Activated CD8-positive, alpha-beta memory T cell treated with anti-CD3 and anti-CD28 coated beads, Interleukin-2, amount 10 ng/mL, durations not matched to agents 7 days and 5 days (primary cell): ENCODE data around the gene MB. TPM values are rescaled to one million over a fixed set of nuclear protein-coding genes. Genes with fewer than 3 reads are reported as not detected.

Experiments used
- ATAC-seq: fragments of 150-1000 bp; cut with Tn5 transposase; one replicate; pipeline ENCODE4 v1.10.0; 2021; ENCODE audit warnings: moderate library complexity
- CTCF ChIA-PET: fragments of 350-600 bp; sonication (Branson Sonifier 250); formaldehyde crosslinking; loops from one replicate; lab custom pipeline; 2021; ENCODE audit warnings: antibody characterized with exemption; lab: Charles Lee
- DNase-seq: peaks from one replicate; pipeline ENCODE4 v3.0.0-alpha.2; 2020
- H3K27ac Mint-ChIP-seq: one replicate; pipeline ENCODE4 v1.8.0; 2021; ENCODE audit warnings: mild to moderate bottlenecking, mixed read lengths
- H3K27me3 Mint-ChIP-seq: one replicate; pipeline ENCODE4 v1.8.0; 2021; ENCODE audit warnings: mixed read lengths
- H3K36me3 Mint-ChIP-seq: one replicate; pipeline ENCODE4 v1.8.0; 2021; ENCODE audit warnings: mild to moderate bottlenecking, mixed read lengths
- H3K4me1 Mint-ChIP-seq: one replicate; pipeline ENCODE4 v1.8.0; 2021; ENCODE audit warnings: mixed read lengths
- H3K4me3 Mint-ChIP-seq: one replicate; pipeline ENCODE4 v1.8.0; 2021; ENCODE audit warnings: mild to moderate bottlenecking, moderate library complexity, mixed read lengths
- H3K9me3 Mint-ChIP-seq: one replicate; pipeline ENCODE4 v1.8.0; 2022; ENCODE audit warnings: low read depth, mixed read lengths
- total RNA-seq, 2 experiments: library from RNA; stranded (reverse); gene quantifications; one replicate each; pipeline ENCODE4 v1.2.3, GENCODE V29; 2021

Gene MB
- total RNA-seq, 2 experiments from 2014 or later, result 2.6 TPM; not detected in 1

DNA sequence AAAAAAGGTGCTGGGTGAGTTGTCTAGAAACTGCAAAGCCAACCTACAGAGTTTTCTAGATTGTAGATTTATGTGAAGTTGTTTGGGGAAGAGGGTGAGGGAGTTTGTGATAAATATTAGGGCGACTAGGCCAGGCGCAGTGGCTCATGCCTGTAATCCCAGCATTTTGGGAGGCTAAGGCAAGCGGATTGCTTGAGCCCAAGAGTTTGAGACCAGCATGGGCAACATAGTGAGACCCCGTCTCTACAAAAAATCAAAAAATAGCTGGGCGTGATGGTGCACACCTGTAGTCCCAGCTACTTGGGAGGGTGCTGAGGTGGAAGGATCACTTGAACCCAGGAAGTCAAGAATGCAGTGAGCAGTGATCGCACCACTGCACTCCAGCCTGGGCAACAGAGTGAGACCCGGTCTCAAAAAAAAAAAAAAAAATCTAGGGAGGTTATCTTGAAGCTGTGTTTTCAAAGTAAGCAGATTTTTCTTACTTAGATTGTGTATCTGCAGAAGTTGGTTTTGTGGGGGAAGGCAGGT lies 32.0 kb upstream of the MB start:
- DNase-seq (peak; percentile 43), ATAC-seq (peak; percentile 16)
- Mint-ChIP-seq H3K4me3 (peak overlapping the region; percentile 100), H3K9me3 (peaks cover 2% of the 10 kb centered on the region), H3K27ac (peak overlapping the region; percentile 100), H3K4me1 (peaks cover 44% of the 10 kb centered on the region), H3K36me3 (peaks cover 49% of the 10 kb centered on the region), H3K27me3 (no peaks in the 10 kb centered on the region)
- CTCF ChIA-PET, result interaction anchor here (0.8 to 3.9 kb wide), 6 partner anchors 9 to 590 kb away, joined by 3 to 32 read pairs (median 6); partner anchors contain the start of gene APOL2

DNA sequence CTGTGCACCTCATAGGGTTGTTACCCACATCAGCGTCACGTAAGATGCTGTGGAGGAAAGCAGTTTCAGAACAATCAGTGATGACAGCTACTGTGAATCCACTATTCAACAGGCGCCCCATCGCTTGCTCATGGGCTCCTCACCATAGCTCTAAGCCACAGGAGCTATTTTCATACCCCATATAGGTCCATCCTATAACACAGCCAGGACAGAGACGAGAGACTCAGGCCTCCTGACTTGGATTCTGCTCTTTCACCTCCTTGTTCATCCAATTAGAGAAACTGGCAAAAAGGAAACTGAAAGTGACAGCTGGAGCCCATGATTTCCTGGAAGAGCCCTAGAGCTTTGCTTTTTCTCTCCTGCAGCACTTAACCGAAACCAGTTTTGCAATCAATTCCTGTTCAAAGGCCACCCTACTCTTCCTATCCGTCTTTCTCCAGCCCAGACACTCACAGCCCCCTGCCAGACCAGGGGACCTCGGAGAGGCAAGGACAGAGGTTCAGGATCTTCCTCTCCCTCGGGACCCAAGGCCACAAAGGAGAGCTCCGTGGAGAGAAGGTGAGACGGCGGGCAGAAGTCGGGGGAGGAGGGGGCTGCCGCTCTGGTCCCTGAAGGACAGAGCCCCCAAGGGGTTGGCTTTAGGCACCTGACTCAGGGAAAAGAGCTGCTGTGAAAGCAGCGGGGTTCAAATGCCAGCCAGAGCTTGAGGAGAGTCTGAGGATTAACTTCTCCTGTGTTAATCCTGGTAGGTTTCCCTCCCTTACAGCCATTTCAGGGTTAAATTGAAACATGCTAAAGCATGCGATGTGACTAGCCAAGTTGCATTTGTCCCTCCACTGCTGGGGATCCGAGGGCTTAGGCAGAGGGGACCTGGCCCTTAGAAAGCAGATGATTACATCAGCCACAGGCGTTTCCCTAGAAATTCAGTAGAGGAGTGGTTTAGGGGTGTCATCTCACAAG lies 31.2 kb upstream of the MB start, which contains the start of gene APOL6:
APOL6 (plus strand) TSS at position 381 of the 960 bp plus-strand sequence. CDS start 7,980 bp downstream, outside the sequence.
- Mint-ChIP-seq H3K36me3 (peaks cover 42% of the 10 kb centered on the region), H3K9me3 (peaks cover 2% of the 10 kb centered on the region), H3K27me3 (no peaks in the 10 kb centered on the region), H3K4me1 (peaks cover 36% of the 10 kb centered on the region), H3K27ac (peak within 1 kb of the TSS; percentile 100), H3K4me3 (peak within 1 kb of the TSS; percentile 100)
- ATAC-seq (peak; percentile 80), DNase-seq (peak; percentile 85)
- CTCF ChIA-PET, result interaction anchor here (0.8 to 3.9 kb wide), 8 partner anchors 10 to 799 kb away, joined by 3 to 32 read pairs (median 6); partner anchors contain the start of gene APOL2

DNA sequence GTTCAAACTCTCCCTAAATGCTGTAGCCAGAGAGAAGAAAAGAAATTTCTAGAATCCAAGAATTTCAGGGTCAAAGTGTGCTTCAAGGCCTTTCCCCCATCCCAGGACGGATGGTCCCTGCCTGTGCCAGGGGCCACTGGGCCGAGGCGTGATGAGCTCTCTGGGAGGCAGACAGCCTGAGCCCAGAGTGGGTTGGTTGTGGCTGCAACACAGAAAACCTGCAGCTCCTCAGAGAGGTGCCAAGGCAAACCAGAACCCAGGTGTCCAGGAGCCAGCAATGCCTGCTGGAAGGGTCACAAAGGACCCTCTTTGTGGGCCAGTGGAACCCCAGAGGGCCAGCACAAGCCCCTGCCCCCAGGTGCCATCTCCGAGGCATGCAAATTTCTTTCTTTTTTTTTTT lies 28.5 kb upstream of the MB start:
- CTCF ChIA-PET, result interaction anchor here (0.6 to 1.7 kb wide), 2 partner anchors 49 to 420 kb away, joined by 3 to 4 read pairs; no protein-coding TSS in a partner anchor
- Mint-ChIP-seq H3K27ac (no peak overlapping the region), H3K9me3 (no peaks in the 10 kb centered on the region), H3K27me3 (no peaks in the 10 kb centered on the region), H3K4me3 (no peak overlapping the region), H3K36me3 (peaks cover 22% of the 10 kb centered on the region), H3K4me1 (peaks cover 19% of the 10 kb centered on the region)
- DNase-seq (peak; percentile 36), ATAC-seq (no peak)

DNA sequence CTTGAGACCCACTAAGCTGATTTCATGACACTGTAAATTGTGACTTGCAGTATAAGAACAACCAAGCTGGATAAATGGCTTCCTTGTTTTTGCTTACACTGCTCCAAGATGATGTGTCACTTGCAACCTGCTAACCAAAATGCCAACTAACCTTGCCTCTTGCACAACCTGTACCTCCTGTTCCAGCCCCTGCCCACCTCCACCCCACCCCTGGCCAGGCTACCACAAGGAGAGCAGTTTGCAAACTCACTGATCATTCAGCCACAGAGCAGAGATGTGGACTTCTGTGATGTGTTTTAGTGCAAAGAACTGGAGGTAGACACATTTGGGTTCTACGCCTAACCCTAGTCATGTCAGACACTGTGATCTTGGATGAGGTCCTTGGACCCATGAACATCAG lies 26.9 kb upstream of the MB start:
- H3K4me3 Mint-ChIP-seq, result no peak overlapping the region
- ATAC-seq, result no peak
- H3K36me3 Mint-ChIP-seq, result peaks cover 5% of the 10 kb centered on the region
- H3K4me1 Mint-ChIP-seq, result peaks cover 12% of the 10 kb centered on the region
- H3K9me3 Mint-ChIP-seq, result no peaks in the 10 kb centered on the region
- peak; percentile 34 for DNase-seq
- H3K27me3 Mint-ChIP-seq, result no peaks in the 10 kb centered on the region
- H3K27ac Mint-ChIP-seq, result no peak overlapping the region
- CTCF ChIA-PET, result interaction anchor here (1.0 kb wide), 1 partner anchor 13 kb away, joined by 3 read pairs; no protein-coding TSS in a partner anchor

GRCh38 chr22:35642305-35642741 lies 25.2 kb upstream of the MB start:
- ATAC-seq, result no peak
- Mint-ChIP-seq H3K36me3 (no peaks in the 10 kb centered on the region), H3K4me1 (peaks cover 10% of the 10 kb centered on the region), H3K9me3 (no peaks in the 10 kb centered on the region), H3K4me3 (no peak overlapping the region), H3K27ac (no peak overlapping the region), H3K27me3 (no peaks in the 10 kb centered on the region)
- CTCF ChIA-PET, result interaction anchor here (1.0 kb wide), 1 partner anchor 11 kb away, joined by 3 read pairs; no protein-coding TSS in a partner anchor
- DNase-seq, result peak; percentile 21

GRCh38 chr22:35641494-35642120 lies 24.5 kb upstream of the MB start:
- DNase-seq, result peak; percentile 35
- CTCF ChIA-PET, result no interaction called here
- no peak overlapping the region for H3K4me3 Mint-ChIP-seq
- H3K4me1 Mint-ChIP-seq, result peaks cover 4% of the 10 kb centered on the region
- no peaks in the 10 kb centered on the region for H3K36me3 Mint-ChIP-seq
- no peaks in the 10 kb centered on the region for H3K27me3 Mint-ChIP-seq
- H3K27ac Mint-ChIP-seq, result no peak overlapping the region
- no peaks in the 10 kb centered on the region for H3K9me3 Mint-ChIP-seq
- ATAC-seq, result no peak

DNA sequence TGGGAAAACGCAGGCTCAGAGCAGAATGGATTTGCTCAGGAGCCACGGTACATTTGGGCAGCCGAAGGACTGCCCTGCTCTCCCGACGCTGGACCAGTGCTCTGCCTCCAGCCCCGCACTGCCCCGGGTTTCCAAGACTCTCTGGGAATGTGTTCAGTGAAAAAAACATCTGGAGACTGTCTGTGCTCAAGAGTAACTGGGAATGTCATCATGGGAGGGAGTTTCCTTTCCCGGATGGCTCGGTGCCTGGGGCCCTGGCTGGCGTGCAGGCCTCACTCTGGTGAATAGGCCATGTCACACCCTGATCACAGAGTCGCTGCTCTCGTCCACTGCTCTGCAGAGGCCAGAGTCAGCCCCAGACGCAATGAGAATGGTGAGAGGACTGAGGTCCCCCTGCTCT lies 21.3 kb upstream of the MB start:
- Mint-ChIP-seq H3K9me3 (no peaks in the 10 kb centered on the region), H3K27ac (no peak overlapping the region), H3K4me1 (peaks cover 15% of the 10 kb centered on the region), H3K27me3 (no peaks in the 10 kb centered on the region), H3K36me3 (no peaks in the 10 kb centered on the region), H3K4me3 (no peak overlapping the region)
- no peak for ATAC-seq
- no peak for DNase-seq
- CTCF ChIA-PET, result no interaction called here

- Mint-ChIP-seq H3K4me3 (no peak overlapping the region), H3K36me3 (no peaks in the 10 kb centered on the region), H3K9me3 (no peaks in the 10 kb centered on the region), H3K27me3 (no peaks in the 10 kb centered on the region), H3K4me1 (peaks cover 18% of the 10 kb centered on the region), H3K27ac (no peak overlapping the region)
- DNase-seq (no peak), ATAC-seq (no peak)
- CTCF ChIA-PET, result no interaction called here
Observed at GRCh38 chr22:35638001-35638400, 20.9 kb upstream of the MB start.

DNA sequence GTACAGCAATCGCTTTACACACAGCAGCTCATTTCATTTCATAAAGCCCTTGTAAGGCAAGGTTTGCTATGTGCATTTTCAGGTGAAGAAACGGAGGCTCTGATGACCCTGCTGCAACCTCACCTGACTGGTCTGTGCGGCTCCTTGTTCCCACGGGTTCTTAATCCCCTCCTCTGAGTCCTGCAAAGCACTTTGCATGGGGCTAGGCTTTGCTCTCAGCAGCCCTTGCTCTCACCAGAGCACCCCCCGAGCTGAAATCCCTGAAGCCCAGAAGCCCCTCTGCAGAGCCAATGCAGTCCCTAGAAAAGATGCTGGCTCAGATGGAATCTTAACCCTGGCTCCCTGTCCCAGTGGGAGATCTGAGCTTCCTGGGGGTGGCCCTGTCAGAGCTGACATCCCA lies 20.1 kb upstream of the MB start:
- Mint-ChIP-seq H3K4me3 (no peak overlapping the region), H3K27ac (no peak overlapping the region), H3K27me3 (no peaks in the 10 kb centered on the region), H3K4me1 (peaks cover 18% of the 10 kb centered on the region), H3K9me3 (no peaks in the 10 kb centered on the region), H3K36me3 (no peaks in the 10 kb centered on the region)
- CTCF ChIA-PET, result no interaction called here
- no peak for ATAC-seq
- DNase-seq, result no peak

DNA sequence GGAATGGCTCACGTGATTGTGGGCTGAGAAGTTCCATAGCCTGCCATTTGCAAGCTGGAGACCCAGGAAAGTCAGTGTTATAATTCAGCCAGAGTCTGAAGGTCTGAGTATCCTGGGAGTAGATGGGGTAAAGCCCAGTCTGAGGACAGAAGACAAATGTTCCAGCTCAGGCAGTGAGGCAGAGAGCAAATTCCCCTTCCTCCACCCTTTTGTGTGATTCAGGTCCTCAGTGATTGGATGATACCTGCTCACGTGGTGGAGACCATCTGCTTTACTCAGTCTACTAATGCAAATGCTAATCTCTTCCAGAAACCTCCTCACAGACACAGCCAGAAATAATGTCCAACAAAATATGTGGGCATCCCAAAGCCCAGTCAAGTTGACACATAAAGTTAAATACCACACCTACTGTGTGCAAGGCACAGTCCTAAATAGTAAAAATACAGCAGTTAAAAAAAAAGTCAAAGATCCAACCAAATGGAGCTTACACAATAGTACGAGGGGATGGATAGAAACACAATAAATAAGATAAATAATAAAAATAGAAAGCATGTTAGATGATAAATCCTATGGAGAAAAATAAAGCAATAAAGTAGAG lies 17.9 kb upstream of the MB start:
- Mint-ChIP-seq H3K27ac (no peak overlapping the region), H3K36me3 (no peaks in the 10 kb centered on the region), H3K27me3 (peaks cover 3% of the 10 kb centered on the region), H3K4me3 (no peak overlapping the region), H3K4me1 (peaks cover 22% of the 10 kb centered on the region), H3K9me3 (no peaks in the 10 kb centered on the region)
- CTCF ChIA-PET, result interaction anchor here (1.6 kb wide), 1 partner anchor 489 kb away, joined by 5 read pairs; no protein-coding TSS in a partner anchor
- ATAC-seq (no peak), DNase-seq (no peak)

GRCh38 chr22:35634015-35634414 lies 16.9 kb upstream of the MB start:
- CTCF ChIA-PET, result interaction anchor here (1.1 to 1.6 kb wide), 2 partner anchors 283 to 490 kb away, joined by 3 to 5 read pairs; no protein-coding TSS in a partner anchor
- DNase-seq, result no peak

DNA sequence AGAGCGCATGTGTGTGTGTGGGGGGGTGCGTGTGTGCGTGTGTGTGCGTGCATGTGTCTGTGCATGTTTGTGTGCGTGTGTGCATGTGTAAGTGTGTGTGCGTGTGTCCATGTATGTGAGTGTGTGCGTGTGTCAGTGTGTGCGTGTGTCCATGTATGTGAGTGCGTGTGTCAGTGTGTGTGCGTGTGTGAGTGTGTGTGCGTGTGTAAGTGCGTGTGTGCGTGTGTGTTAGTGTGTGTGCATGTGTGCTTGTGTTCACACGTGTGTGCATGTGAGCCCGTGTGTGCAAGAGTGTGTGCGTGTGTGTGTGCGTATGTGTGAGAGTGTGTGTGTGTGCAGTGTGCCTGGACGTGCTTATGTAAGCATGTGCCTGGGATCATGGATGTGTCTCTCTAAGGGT lies 16.4 kb upstream of the MB start:
- CTCF ChIA-PET, result interaction anchor here (1.1 kb wide), 1 partner anchor 282 kb away, joined by 3 read pairs; no protein-coding TSS in a partner anchor
- H3K36me3 Mint-ChIP-seq, result peaks cover 2% of the 10 kb centered on the region
- peaks cover 32% of the 10 kb centered on the region for H3K4me1 Mint-ChIP-seq
- no peak for ATAC-seq
- no peak for DNase-seq
- H3K27me3 Mint-ChIP-seq, result peaks cover 3% of the 10 kb centered on the region
- no peaks in the 10 kb centered on the region for H3K9me3 Mint-ChIP-seq
- H3K27ac Mint-ChIP-seq, result no peak overlapping the region
- no peak overlapping the region for H3K4me3 Mint-ChIP-seq

More at GRCh38 chr22:35634015-35634414, 16.9 kb upstream of the MB start:
- peaks cover 30% of the 10 kb centered on the region for H3K4me1 Mint-ChIP-seq
- no peak overlapping the region for H3K27ac Mint-ChIP-seq
- no peaks in the 10 kb centered on the region for H3K9me3 Mint-ChIP-seq
- H3K27me3 Mint-ChIP-seq, result peaks cover 3% of the 10 kb centered on the region
- H3K36me3 Mint-ChIP-seq, result peaks cover 1% of the 10 kb centered on the region
- no peak overlapping the region for H3K4me3 Mint-ChIP-seq
- peak; percentile 20 for ATAC-seq
